CD4-positive, alpha-beta T cell (primary cell): Measurements from ENCODE around the gene ASB18. TPM values are rescaled to one million over a fixed set of nuclear protein-coding genes. Genes with fewer than 3 reads are reported as not detected.

Experiments used
- ATAC-seq: fragments of 200-7000 bp; cut with Tn5 transposase; one replicate; pipeline ENCODE4 v1.10.0; 2022; ENCODE audit warnings: mild to moderate bottlenecking; ENCODE audit not compliant: poor library complexity
- CTCF ChIA-PET: fragments of 350-600 bp; sonication (Branson Sonifier 250); formaldehyde crosslinking; loops from one replicate; lab custom pipeline; 2021; ENCODE audit warnings: antibody characterized with exemption, inconsistent platforms; lab: Charles Lee
- POLR2A ChIA-PET: fragments of 350-600 bp; sonication (Branson Sonifier 250); formaldehyde crosslinking; loops from one replicate; lab custom pipeline; 2021; ENCODE audit warnings: antibody characterized with exemption, inconsistent platforms; lab: Charles Lee
- DNase-seq, 14 experiments: peaks; one replicate each; pipeline ENCODE4 v3.0.0-alpha.2; 2013 to 2020; ENCODE audit warnings: mixed read lengths in 2 of 14
- H3K27ac ChIP-seq, 2 donors: one replicate each; pipeline versions ENCODE4 v1.5.1 to v1.7.0; 2013; ENCODE audit warnings: low read length in 2 of 2, low read depth in 1 of 2, mild to moderate bottlenecking in 1 of 2
- H3K27me3 ChIP-seq, 2 experiments: 1 replicate in 1 of 2; 2 replicates in 1 of 2; pipeline versions ENCODE4 v1.6.1 to v1.7.0; 2013; ENCODE audit warnings: low read length in 2 of 2, control low read depth in 1 of 2, mild to moderate bottlenecking in 1 of 2, moderate library complexity in 1 of 2; ENCODE audit not compliant: insufficient read depth in 2 of 2, control insufficient read depth in 1 of 2
- H3K36me3 ChIP-seq: one replicate; pipeline ENCODE4 v1.6.1; 2013; ENCODE audit warnings: low read length, control low read depth; ENCODE audit not compliant: insufficient read depth
- H3K4me1 ChIP-seq: one replicate; pipeline ENCODE4 v1.6.1; 2013; ENCODE audit warnings: low read length, control low read depth; ENCODE audit not compliant: insufficient read depth
- H3K4me3 ChIP-seq: one replicate; pipeline ENCODE4 v1.5.1; 2013; ENCODE audit warnings: mild to moderate bottlenecking, low read length, moderate library complexity
- H3K9me3 ChIP-seq, 2 experiments: 1 replicate in 1 of 2; 2 replicates in 1 of 2; pipeline versions ENCODE4 v1.6.1 to v1.7.0; 2013; ENCODE audit warnings: low read length in 2 of 2, mild to moderate bottlenecking in 2 of 2, control low read depth in 1 of 2, moderate library complexity in 1 of 2; ENCODE audit not compliant: control insufficient read depth in 1 of 2, insufficient read depth in 1 of 2
- H3K27ac Mint-ChIP-seq: one replicate; pipeline ENCODE4 v1.8.0; 2020; ENCODE audit warnings: mixed read lengths
- H3K27me3 Mint-ChIP-seq: one replicate; pipeline ENCODE4 v1.8.0; 2021; ENCODE audit warnings: mixed read lengths
- H3K36me3 Mint-ChIP-seq: one replicate; pipeline ENCODE4 v1.8.0; 2021; ENCODE audit warnings: low read depth, mixed read lengths
- H3K4me1 Mint-ChIP-seq: one replicate; pipeline ENCODE4 v1.8.0; 2021; ENCODE audit warnings: low read depth, mixed read lengths
- H3K4me3 Mint-ChIP-seq: one replicate; pipeline ENCODE4 v1.8.0; 2020; ENCODE audit warnings: mild to moderate bottlenecking, mixed read lengths
- H3K9me3 Mint-ChIP-seq: one replicate; pipeline ENCODE4 v1.8.0; 2020; ENCODE audit warnings: mixed read lengths
- CTCF ChIP-seq: fragments of 200-600 bp; IDR thresholded peaks from one replicate; pipeline ENCODE4 v1.8.0; 2022; ENCODE audit warnings: antibody characterized with exemption, mild to moderate bottlenecking
- intact Hi-C, 2 experiments: fragments of 100-400 bp; cut with DNase I in 1 of 2; cut with micrococcal nuclease in 1 of 2; formaldehyde crosslinking; loops; one replicate each; pipeline versions ENCODE4 v1.15.1 to v1.9.0; 2023 to 2025; cut with DNase I, micrococcal nuclease
- total RNA-seq, 174 experiments: library from RNA in 2 of 174; stranded (reverse) in 2 of 174; gene quantifications; one replicate each; pipeline ENCODE4 v1.2.3 and lab custom pipeline; 2021 to 2026

Gene ASB18
- total RNA-seq, 2 experiments from 2014 or later = not detected

GRCh38 chr2:236240228-236240990 lies 23.8 kb downstream of the ASB18 start:
- Mint-ChIP-seq H3K4me1 (no peaks in the 10 kb centered on the region), H3K27me3 (peaks cover 55% of the 10 kb centered on the region), H3K36me3 (no peaks in the 10 kb centered on the region), H3K4me3 (no peak overlapping the region), H3K9me3 (no peaks in the 10 kb centered on the region), H3K27ac (no peak overlapping the region)
- no peak overlapping the region for H3K4me3 ChIP-seq
- no peak for TF ChIP-seq CTCF
- POLR2A ChIA-PET = no interaction called here
- H3K27ac ChIP-seq = no peak overlapping the region
- peaks cover 0 to 8% of the 10 kb centered on the region in 2 experiments for H3K9me3 ChIP-seq
- no peaks in the 10 kb centered on the region for H3K4me1 ChIP-seq
- H3K36me3 ChIP-seq = no peaks in the 10 kb centered on the region
- ATAC-seq = no peak
- CTCF ChIA-PET = no interaction called here
- peaks cover 22 to 42% of the 10 kb centered on the region in 2 experiments for H3K27me3 ChIP-seq
- intact Hi-C loops = no loop called here
- no peak for DNase-seq

- POLR2A ChIA-PET = no interaction called here
- Histone ChIP-seq H3K36me3 (no peaks in the 10 kb centered on the region), H3K27ac (no peak overlapping the region), H3K4me3 (no peak overlapping the region), H3K9me3 (peaks cover under 1 to 8% of the 10 kb centered on the region in 2 experiments), H3K27me3 (peaks cover 24 to 47% of the 10 kb centered on the region in 2 experiments), H3K4me1 (no peaks in the 10 kb centered on the region)
- no peaks in the 10 kb centered on the region for H3K9me3 Mint-ChIP-seq
- intact Hi-C loops = no loop called here
- H3K4me3 Mint-ChIP-seq = no peak overlapping the region
- ATAC-seq (no peak), DNase-seq (no peak)
- TF ChIP-seq CTCF = no peak
- no peak overlapping the region for H3K27ac Mint-ChIP-seq
- peaks cover 62% of the 10 kb centered on the region for H3K27me3 Mint-ChIP-seq
- H3K4me1 Mint-ChIP-seq = no peaks in the 10 kb centered on the region
- CTCF ChIA-PET = no interaction called here
- no peaks in the 10 kb centered on the region for H3K36me3 Mint-ChIP-seq
Observed at GRCh38 chr2:236239276-236240065, 24.7 kb downstream of the ASB18 start.

- Mint-ChIP-seq H3K27me3 (peaks cover 67% of the 10 kb centered on the region), H3K4me3 (no peak overlapping the region), H3K36me3 (no peaks in the 10 kb centered on the region), H3K27ac (no peak overlapping the region), H3K4me1 (no peaks in the 10 kb centered on the region), H3K9me3 (peaks cover 2% of the 10 kb centered on the region)
- ChIA-PET POLR2A (no interaction called here), CTCF (no interaction called here)
- Histone ChIP-seq H3K4me1 (no peaks in the 10 kb centered on the region), H3K4me3 (no peak overlapping the region), H3K27me3 (peaks cover 24 to 47% of the 10 kb centered on the region in 2 experiments), H3K27ac (no peak overlapping the region), H3K9me3 (peaks cover 8% of the 10 kb centered on the region in 2 experiments), H3K36me3 (no peaks in the 10 kb centered on the region)
- TF ChIP-seq CTCF = no peak
- ATAC-seq (no peak), DNase-seq (no peak)
- intact Hi-C loops = no loop called here
Observed at GRCh38 chr2:236238751-236239150, 25.5 kb downstream of the ASB18 start.
